ENCODE data around the gene SLC9A6. TPM values are rescaled to one million over a fixed set of nuclear protein-coding genes. Genes with fewer than 3 reads are reported as not detected.
"Not testable (repeated sequence)": the region's sequence is repeated elsewhere in the genome, so short reads cannot be mapped to it uniquely, and the experiment has no call there.

Gene SLC9A6
- total RNA-seq, 1 experiment from 2014 or later: 22.4 TPM

DNA sequence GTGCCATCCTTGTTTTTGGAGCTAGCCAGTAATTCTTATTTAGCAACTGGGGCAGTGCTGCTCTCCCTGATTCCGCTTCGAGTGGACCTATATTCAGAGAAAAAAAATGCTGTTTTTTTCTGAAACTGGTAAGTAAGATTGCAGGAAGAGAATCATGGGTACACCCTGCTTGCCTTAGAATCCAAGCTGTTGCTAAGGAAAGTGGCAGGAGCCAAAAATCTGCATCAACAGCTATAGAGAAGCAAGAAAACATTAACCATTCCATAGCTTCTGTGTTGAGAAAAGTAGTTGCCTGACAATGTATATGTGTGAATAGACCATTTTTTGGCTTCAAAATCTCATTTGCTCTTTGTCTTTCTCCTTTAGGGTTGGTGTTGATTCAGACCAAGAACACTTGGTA, 44.5 kb downstream of the SLC9A6 start:
- DNase-seq (ENCODE audit: low spot score): no peak

GRCh38 chrX:136030303-136031191, 45.3 kb downstream of the SLC9A6 start:
- DNase-seq (ENCODE audit: low spot score): no peak

GRCh38 chrX:136031626-136032025, 46.4 kb downstream of the SLC9A6 start:
- DNase-seq (ENCODE audit: low spot score): no peak

DNA sequence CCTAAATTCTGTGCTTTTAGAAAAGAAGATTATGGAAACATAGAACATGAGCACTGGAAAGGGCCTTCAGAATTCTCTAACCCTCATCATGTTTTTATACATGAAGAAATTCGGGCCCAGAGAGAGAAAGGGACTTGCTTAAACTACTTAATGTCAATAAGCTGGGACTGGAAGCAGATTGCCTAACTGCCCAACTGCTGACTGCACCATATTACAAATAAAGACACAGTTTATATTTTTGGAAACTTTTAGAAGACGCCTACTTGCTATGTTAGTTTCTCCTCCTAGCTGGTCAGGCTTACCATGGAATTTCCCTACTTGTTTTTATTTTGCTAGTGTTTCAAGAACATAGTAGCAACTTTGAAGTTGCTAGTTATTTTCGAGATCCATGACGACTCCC, 47.1 kb downstream of the SLC9A6 start:
- DNase-seq (ENCODE audit: low spot score): no peak

- no peak for DNase-seq (ENCODE audit: low spot score)
Observed at GRCh38 chrX:136034668-136035067, 49.4 kb downstream of the SLC9A6 start.

- DNase-seq (ENCODE audit: low spot score): no peak
Observed at GRCh38 chrX:136035663-136036062, 50.4 kb downstream of the SLC9A6 start.

DNA sequence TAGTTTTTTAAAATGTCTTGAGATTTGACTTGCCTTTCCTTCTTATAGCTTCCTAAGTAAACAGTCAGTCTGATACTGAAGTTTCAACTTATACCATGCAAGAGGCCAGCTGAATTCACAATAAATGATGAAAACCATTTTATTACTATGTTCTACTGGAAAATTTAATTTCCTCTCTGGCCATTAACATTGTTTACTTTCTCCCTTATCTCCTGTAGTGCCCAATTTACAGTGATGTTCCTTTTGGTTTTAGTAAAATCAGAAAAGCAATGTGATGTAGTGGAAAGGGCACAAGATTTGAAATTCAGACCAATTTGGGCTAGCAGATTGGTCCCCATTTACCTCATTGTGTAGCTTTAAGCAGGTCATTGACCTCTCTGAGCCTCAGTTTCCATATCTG, 54.2 kb downstream of the SLC9A6 start:
- no peak for DNase-seq (ENCODE audit: low spot score)

DNA sequence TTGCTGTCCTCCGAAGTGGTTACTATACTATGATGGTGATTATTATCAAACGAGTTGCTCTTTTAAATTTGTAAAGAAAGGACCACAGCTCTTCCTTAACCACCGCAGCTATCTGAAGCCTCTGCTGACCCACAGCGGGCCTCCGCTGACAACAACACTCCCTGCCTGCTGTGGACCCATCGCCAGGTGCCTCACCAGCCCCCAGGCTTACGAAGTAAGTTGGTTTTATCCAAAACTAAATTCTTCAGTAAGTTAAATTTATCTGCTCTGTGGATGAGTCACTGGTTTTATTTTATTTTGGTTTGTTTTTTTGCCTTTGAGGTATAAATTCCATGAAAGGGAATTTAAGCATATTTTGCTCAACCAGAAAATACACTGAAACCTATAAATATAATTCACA, 54.7 kb downstream of the SLC9A6 start:
- DNase-seq (ENCODE audit: low spot score): no peak

- DNase-seq (ENCODE audit: low spot score): no peak
Observed at GRCh38 chrX:136041254-136041812, 56.1 kb downstream of the SLC9A6 start.

DNA sequence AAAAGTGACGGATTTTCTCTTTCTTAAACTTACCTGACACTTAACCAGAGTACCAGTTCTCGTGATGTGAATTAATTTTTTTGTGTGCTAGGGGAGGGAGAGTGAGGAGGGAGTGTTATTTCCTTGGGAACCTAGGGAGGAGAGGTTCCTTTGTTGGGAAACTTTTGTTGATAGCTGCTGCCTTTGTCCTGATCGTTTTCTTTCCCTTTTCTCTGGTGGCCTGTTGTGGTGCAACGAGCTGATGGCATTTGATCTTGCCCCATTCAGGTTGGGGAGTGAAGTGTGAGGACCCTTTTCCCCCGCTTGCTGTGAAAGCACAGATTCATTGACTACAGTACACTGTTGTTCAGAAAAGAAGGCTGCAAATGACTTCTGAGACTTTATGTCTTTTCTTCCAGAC, 59.8 kb downstream of the SLC9A6 start:
- no peak for DNase-seq (ENCODE audit: low spot score)

- no peak for DNase-seq (ENCODE audit: low spot score)
Observed at GRCh38 chrX:136046295-136047015, 61.2 kb downstream of the SLC9A6 start.

GRCh38 chrX:136047016-136047642, 61.9 kb downstream of the SLC9A6 start:
- DNase-seq (ENCODE audit: low spot score): no peak

GRCh38 chrX:136047969-136048368, 62.7 kb downstream of the SLC9A6 start:
- DNase-seq (ENCODE audit: low spot score): no peak

- no peak for DNase-seq (ENCODE audit: low spot score)
Observed at GRCh38 chrX:136048446-136048845, 63.2 kb downstream of the SLC9A6 start.

- no peak for DNase-seq (ENCODE audit: low spot score)
Observed at GRCh38 chrX:136049608-136050007, 64.4 kb downstream of the SLC9A6 start.

DNA sequence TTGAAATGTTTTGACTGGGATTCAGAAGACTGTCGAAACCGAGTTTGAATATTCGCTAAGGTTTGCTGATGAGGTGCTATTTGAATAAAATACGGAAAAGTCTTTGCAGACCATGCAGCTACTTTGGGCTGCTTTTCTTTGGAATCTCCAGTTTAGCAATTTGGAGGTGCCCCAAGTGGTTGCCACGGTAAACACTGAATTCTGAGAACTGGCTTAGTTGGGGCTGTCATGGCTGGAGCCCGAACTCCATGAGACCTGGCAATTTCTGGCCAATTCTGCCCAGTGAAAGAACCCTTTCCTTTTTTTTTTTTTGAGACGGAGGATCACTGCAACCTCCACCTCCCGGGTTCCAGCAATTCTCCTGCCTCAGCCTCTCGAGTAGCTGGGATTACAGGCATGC, 65.6 kb downstream of the SLC9A6 start:
- DNase-seq (ENCODE audit: low spot score): not testable (repeated sequence)

GRCh38 chrX:136051611-136052010, 66.4 kb downstream of the SLC9A6 start:
- DNase-seq (ENCODE audit: low spot score): no peak

GRCh38 chrX:136055651-136056221, 70.5 kb downstream of the SLC9A6 start:
- DNase-seq (ENCODE audit: low spot score): no peak

- no peak for DNase-seq (ENCODE audit: low spot score)
Observed at GRCh38 chrX:136057567-136057966, 72.3 kb downstream of the SLC9A6 start.

GRCh38 chrX:136059350-136059749, 74.1 kb downstream of the SLC9A6 start:
- DNase-seq (ENCODE audit: low spot score): no peak

GRCh38 chrX:136061286-136061685, 76.1 kb downstream of the SLC9A6 start:
- no peak for DNase-seq (ENCODE audit: low spot score)

DNA sequence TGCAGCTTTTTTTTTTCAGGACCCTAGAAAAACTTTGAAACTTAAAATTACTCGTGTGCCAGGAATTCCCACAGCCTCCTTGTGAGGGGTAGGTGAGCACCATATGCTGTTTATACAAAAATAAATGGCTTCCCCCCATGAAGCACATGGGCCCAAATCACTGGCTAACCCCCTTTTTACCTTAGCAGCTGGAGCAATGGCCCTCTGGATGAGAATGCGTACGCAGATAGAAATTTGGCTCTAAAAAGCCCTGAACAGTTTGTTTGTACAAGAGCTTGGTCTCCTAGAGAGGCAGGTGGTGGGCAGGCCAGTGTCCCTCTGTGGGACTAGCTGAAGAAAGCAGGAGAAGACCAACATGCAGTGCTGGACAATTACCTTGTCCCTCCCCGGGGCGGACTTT, 76.5 kb downstream of the SLC9A6 start:
- no peak for DNase-seq (ENCODE audit: low spot score)
